Suprapubic skin (tissue), 4 donors: ENCODE results near the gene KIAA0753.

ENCODE experiments used
- CTCF ChIP-seq, 2 donors: fragments of 200-600 bp in 1 of 2; fragments of 450-650 bp in 1 of 2; sonication (generic) in 1 of 2; IDR thresholded peaks; one replicate each; pipeline ENCODE4 v1.5.1; 2016 to 2019; ENCODE audit warnings: antibody characterized with exemption in 2 of 2, mild to moderate bottlenecking in 1 of 2, moderate library complexity in 1 of 2
- EP300 ChIP-seq: sonication (generic); formaldehyde crosslinking; IDR thresholded peaks from one replicate; pipeline ENCODE4 v1.6.1; 2017; ENCODE audit warnings: antibody characterized with exemption
- POLR2A ChIP-seq, 2 donors: fragments of 450-650 bp; IDR thresholded peaks; one replicate each; pipeline ENCODE4 v1.6.1; 2017; ENCODE audit warnings: antibody characterized with exemption in 2 of 2, mild to moderate bottlenecking in 2 of 2, moderate library complexity in 2 of 2
- POLR2AphosphoS5 ChIP-seq, 3 donors: sonication (generic); formaldehyde crosslinking; IDR thresholded peaks; one replicate each; pipeline ENCODE4 v1.6.1; 2017; ENCODE audit warnings: antibody characterized with exemption in 3 of 3

- TF ChIP-seq CTCF (IDR thresholded peaks at IDR 0.05): no peak
- no peak for TF ChIP-seq POLR2A (IDR thresholded peaks at IDR 0.05)
- no peak for TF ChIP-seq POLR2AphosphoS5 (IDR thresholded peaks at IDR 0.05)
- no peak for TF ChIP-seq EP300
These were observed 108.9 kb downstream of the KIAA0753 start for GRCh38 chr17:6531575-6531974.
